Left ventricle myocardium inferior (tissue), 1 donor: ENCODE measurements around the gene CSF1R. TPM values are rescaled to one million over a fixed set of nuclear protein-coding genes. Genes with fewer than 3 reads are reported as not detected.

Experiments
- DNase-seq: peaks from one replicate; pipeline ENCODE4 v3.0.0-alpha.2; 2020
- H3K27ac ChIP-seq: fragments of 200-600 bp; replicated peaks from 2 replicates; pipeline ENCODE4 v1.8.0; 2021
- H3K27me3 ChIP-seq: fragments of 200-600 bp; 2 replicates; pipeline ENCODE4 v1.8.0; 2021; ENCODE audit warnings: low read depth
- H3K36me3 ChIP-seq: fragments of 200-600 bp; 2 replicates; pipeline ENCODE4 v1.8.0; 2021
- H3K4me1 ChIP-seq: fragments of 200-600 bp; 2 replicates; pipeline ENCODE4 v1.8.0; 2021
- H3K4me3 ChIP-seq: fragments of 200-600 bp; 2 replicates; pipeline ENCODE4 v1.8.0; 2021; ENCODE audit warnings: mild to moderate bottlenecking, moderate library complexity
- H3K9me3 ChIP-seq: fragments of 200-600 bp; replicated peaks from 2 replicates; pipeline ENCODE4 v1.8.0; 2021
- intact Hi-C: fragments of 100-400 bp; cut with micrococcal nuclease; formaldehyde crosslinking; loops from one replicate; pipeline ENCODE4 v1.11.0; 2022
- total RNA-seq: library from RNA; stranded (reverse); fragmentation: NEBNext Ultra II Directional; extraction: Animal tissue kit (Norgen Biotek cat#: 25700); gene quantifications from one replicate; pipeline ENCODE4 v1.2.1, GENCODE V29; 2021
- TF ChIP-seq, protein P1 (sequence below): fragments of 200-600 bp; IDR thresholded peaks from 2 replicates; pipeline ENCODE4 v1.8.0; 2021; ENCODE audit warnings: antibody characterized with exemption, mild to moderate bottlenecking, borderline replicate concordance
- donor health status: DM: no; HTN: yes; CAD: no; lungs with severe emphysema.

Gene CSF1R
- total RNA-seq, 1 donor from 2014 or later = 15.5 TPM

DNA sequence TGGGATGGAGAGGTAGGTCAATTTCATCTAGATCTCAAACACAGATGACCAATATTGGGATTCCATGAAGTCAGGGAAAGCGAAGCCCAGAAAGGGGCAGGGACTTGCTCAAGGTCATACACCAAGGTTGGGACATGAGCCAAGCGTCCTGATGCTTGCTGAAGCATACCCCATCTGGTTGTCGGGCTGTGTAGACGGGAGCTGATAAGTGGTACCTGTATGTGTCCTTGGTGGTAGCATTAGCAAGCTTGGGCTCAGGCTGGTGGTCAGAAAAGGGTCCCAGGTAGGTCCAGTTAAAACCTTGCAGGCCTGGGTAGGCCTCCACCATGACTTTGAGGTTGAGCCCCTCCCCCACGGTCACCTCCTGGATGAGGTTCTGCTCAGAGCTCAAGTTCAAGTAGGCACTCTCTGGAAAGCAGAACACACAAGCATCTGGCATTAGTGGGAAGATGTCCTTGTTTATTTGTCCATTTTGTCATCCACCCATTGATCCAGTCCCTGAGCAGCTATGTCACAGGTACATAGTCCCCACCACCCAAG lies 13.2 kb downstream of the CSF1R start:
- Histone ChIP-seq H3K4me1 (no peaks in the 10 kb centered on the region), H3K27me3 (no peaks in the 10 kb centered on the region), H3K27ac (no peak overlapping the region), H3K36me3 (no peaks in the 10 kb centered on the region), H3K9me3 (no peaks in the 10 kb centered on the region), H3K4me3 (no peak overlapping the region)
- no peak for DNase-seq
- TF ChIP-seq, protein P1, sequence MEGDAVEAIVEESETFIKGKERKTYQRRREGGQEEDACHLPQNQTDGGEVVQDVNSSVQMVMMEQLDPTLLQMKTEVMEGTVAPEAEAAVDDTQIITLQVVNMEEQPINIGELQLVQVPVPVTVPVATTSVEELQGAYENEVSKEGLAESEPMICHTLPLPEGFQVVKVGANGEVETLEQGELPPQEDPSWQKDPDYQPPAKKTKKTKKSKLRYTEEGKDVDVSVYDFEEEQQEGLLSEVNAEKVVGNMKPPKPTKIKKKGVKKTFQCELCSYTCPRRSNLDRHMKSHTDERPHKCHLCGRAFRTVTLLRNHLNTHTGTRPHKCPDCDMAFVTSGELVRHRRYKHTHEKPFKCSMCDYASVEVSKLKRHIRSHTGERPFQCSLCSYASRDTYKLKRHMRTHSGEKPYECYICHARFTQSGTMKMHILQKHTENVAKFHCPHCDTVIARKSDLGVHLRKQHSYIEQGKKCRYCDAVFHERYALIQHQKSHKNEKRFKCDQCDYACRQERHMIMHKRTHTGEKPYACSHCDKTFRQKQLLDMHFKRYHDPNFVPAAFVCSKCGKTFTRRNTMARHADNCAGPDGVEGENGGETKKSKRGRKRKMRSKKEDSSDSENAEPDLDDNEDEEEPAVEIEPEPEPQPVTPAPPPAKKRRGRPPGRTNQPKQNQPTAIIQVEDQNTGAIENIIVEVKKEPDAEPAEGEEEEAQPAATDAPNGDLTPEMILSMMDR = no peak
- intact Hi-C loops = no loop called here

DNA sequence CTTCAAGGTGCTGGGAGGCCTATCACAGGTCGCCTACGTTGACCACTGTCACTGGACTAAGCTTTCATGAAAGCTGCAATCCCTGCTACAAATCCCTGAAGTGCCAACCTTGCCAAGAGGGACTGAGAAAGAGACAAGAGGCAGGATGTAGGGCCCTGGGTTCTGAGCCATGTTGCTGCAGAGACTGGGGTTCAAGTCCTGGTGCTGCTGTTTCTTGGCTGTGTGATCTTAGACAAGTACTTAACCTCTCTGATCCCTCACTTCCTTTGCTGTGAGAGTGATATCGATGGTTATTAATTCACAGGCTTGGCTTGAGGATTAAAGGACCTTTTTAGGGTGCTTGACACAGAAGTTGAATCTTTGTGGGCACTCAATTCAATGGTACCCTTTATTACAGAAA lies 15.5 kb downstream of the CSF1R start:
- no peaks in the 10 kb centered on the region for H3K27me3 ChIP-seq
- DNase-seq = no peak
- no peak overlapping the region for H3K27ac ChIP-seq
- intact Hi-C loops = no loop called here
- H3K4me1 ChIP-seq = no peaks in the 10 kb centered on the region
- H3K4me3 ChIP-seq = no peak overlapping the region
- TF ChIP-seq, protein P1 = no peak
- H3K9me3 ChIP-seq = no peaks in the 10 kb centered on the region
- no peaks in the 10 kb centered on the region for H3K36me3 ChIP-seq

DNA sequence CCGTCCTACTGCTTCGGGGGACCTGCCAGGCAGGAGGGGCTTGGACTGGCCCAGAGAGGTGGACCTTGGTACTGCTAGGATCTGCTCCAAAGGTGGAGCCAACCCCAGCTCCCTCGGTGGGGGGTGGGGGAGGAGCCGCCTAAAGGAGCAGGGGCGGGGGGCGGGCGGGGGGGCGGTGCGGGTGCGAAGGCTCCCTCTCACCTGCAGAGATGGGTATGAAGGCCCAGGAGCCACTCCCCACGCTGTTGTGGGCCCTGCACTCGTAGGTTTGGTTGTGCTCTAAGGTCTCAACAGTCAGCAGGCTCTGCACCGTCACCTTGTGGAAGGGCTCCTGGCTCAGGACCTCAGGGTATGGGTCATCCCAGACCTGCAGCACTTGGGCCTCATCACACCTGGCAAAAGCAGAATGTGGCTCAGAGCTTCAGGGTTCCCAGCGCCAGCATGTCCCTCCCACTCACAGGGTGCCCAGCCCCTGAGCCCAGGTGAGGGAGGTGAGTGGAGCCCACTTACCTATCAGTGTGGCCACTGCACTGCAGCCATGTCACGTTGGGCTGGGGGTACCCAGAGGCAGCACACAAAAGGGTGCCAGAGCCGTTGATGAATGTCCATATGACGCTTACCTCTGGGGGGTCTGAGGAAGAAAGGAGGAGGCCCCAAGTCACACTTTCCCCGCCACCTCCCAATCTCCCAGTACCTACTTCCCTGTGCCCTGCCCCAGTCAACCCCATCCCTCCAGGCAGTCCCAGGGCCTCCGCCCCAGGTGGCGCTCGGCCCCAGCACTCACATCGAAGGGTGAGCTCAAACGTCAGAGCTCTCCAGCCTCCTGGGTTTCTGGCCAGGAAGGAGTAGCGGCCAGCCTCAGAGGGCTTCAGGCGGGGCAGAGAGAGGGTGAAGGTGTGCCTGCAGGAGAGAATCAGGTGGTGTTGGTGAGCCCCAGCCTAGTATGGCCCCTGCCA lies 16.4 kb downstream of the CSF1R start:
- Histone ChIP-seq H3K4me3 (no peak overlapping the region), H3K36me3 (no peaks in the 10 kb centered on the region), H3K27me3 (no peaks in the 10 kb centered on the region), H3K4me1 (no peaks in the 10 kb centered on the region), H3K9me3 (no peaks in the 10 kb centered on the region), H3K27ac (no peak overlapping the region)
- TF ChIP-seq, protein P1 = no peak
- DNase-seq = no peak
- intact Hi-C loops = no loop called here

DNA sequence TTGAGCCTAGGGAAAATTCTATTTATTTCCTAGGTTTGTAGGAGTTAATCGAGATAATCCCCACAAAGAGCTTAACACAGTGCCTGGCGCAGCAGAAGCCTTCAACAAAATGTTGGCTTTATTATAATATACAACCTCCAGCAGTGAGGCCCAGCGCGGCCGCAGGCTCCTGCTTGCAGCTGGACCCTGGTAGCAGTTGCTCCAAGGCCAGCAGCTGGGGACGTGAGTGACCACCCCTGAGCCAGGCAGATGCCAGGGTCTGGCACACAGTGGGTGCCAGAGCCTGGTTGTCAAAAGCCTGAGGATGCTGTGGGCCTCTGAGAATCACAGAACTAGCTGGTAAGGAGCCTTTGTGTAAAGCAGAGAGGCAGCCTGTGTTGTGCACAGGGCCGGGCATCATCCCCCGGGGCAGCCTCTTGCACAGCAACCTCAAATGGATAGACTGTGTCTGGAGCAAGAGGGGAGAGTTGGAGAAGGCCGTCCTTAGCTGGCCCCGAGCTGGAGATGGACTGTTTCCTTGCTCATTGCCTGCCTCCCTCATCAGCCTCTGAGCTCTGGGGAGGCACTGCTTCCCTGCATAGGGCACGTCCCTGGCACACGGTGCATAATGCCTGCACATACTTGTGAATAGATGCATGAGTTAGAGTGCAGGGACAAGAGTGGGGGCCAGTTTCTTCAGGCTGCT lies 17.3 kb downstream of the CSF1R start:
- Histone ChIP-seq H3K4me1 (no peaks in the 10 kb centered on the region), H3K36me3 (no peaks in the 10 kb centered on the region), H3K27me3 (peaks cover 4% of the 10 kb centered on the region), H3K4me3 (no peak overlapping the region), H3K9me3 (no peaks in the 10 kb centered on the region), H3K27ac (no peak overlapping the region)
- DNase-seq = no peak
- intact Hi-C loops = no loop called here
- TF ChIP-seq, protein P1 = no peak

DNA sequence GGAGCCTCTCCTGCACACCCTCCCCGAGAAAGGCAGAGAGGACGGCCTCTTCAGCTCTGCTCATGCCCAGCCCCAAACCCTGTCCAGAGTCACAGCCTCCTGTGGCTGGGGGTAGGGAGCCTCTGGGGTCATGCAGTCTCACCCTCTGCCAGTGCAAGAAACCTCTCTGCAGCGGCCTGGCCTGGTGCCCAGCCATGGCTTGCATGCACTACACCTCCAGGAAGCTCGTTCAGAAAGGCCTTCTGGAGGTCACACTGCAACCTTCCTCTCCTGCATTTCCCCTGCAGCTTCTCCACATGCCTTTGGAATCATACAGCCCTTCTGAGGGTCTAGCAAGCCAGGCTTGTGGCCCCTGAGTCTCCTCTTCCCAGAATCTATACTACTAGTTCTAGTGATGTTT lies 17.9 kb downstream of the CSF1R start:
- no peaks in the 10 kb centered on the region for H3K9me3 ChIP-seq
- no peaks in the 10 kb centered on the region for H3K36me3 ChIP-seq
- H3K27ac ChIP-seq = no peak overlapping the region
- H3K27me3 ChIP-seq = peaks cover 4% of the 10 kb centered on the region
- H3K4me3 ChIP-seq = no peak overlapping the region
- TF ChIP-seq, protein P1 = no peak
- DNase-seq = no peak
- intact Hi-C loops = no loop called here
- H3K4me1 ChIP-seq = no peaks in the 10 kb centered on the region
